Left hindlimb (tissue), 1 donor: Measurements from ENCODE around the gene BHLHE23.

Experiments used
- DNase-seq: peaks from one replicate; pipeline ENCODE4 v3.0.0-alpha.2; 2018

Gene BHLHE23

GRCh38 chr20:63024573-63025392 lies 18.0 kb upstream of the BHLHE23 start:
- no peak for DNase-seq

DNA sequence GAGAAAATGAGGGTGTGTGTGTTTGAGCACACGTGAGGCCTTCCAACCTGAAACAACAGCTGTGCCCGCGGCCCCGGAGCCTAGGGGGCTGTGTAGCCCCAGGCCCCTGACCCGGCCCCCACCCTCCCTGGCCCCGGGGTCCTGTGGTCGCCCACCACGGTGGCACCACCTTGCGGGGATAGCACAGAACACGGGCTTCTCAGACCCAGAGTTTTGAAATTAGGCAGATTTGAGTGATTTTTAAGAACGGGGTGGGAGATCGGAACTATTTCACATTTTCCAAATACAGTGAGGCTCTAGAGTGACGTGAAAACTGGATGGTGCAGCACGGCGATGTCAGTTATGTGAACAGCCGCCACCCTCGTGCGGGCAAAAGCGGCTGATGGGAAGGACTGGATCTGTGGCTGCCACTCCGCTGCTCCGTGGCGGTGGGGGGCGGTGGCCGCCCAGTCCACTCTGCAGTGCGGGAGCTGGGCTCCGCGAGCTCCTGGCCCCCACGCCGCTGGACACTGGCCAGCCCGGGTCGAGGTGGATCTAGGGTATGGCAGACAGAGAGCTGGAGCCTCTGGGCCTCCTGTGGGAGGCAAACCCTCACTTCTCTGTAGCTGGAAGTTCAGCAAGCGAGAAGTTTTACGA lies 17.3 kb upstream of the BHLHE23 start:
- no peak for DNase-seq

DNA sequence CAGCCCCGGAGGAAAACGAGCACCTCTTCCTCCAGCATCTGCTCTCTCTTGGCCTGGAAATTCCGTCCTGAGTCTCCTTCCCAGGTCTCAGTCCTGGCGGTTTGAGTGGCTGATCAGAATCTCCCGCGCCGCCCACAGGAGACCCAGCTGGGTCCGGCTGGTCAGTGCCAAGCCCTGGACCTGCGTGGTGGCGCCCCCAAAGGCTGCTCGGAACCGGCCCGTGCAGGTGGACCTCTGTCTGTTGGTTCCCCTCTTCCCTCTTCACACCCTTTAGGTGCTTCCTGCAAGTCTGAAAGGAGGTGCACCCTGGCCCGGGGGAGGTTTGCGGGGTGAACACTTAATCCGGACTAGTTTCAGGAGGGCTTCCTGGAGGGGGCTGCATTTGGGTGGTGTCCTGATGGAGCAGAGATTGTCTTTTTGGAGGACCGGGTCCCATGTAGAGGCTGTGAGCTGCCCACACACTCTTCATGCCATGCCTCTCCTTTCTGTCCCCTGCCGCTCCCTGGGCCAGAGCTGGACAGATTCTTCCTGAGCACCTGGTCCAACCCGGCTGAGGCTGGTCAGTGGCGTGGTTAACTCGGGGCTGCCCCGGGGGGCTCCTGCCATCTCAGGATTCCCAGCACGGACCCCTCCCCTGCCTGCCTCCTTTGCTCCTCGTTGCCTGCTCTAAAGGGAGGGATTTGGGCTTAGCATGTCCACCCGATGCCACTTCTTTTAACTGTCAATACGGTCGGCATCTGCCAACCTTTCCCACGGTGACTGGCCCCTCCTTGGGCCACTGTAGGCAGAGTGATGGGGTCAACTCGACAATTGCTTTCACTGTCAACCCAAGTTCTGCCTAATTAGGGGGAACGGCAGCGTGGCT lies 16.5 kb upstream of the BHLHE23 start:
- DNase-seq, result no peak

GRCh38 chr20:63022501-63022900 lies 15.7 kb upstream of the BHLHE23 start:
- no peak for DNase-seq

DNA sequence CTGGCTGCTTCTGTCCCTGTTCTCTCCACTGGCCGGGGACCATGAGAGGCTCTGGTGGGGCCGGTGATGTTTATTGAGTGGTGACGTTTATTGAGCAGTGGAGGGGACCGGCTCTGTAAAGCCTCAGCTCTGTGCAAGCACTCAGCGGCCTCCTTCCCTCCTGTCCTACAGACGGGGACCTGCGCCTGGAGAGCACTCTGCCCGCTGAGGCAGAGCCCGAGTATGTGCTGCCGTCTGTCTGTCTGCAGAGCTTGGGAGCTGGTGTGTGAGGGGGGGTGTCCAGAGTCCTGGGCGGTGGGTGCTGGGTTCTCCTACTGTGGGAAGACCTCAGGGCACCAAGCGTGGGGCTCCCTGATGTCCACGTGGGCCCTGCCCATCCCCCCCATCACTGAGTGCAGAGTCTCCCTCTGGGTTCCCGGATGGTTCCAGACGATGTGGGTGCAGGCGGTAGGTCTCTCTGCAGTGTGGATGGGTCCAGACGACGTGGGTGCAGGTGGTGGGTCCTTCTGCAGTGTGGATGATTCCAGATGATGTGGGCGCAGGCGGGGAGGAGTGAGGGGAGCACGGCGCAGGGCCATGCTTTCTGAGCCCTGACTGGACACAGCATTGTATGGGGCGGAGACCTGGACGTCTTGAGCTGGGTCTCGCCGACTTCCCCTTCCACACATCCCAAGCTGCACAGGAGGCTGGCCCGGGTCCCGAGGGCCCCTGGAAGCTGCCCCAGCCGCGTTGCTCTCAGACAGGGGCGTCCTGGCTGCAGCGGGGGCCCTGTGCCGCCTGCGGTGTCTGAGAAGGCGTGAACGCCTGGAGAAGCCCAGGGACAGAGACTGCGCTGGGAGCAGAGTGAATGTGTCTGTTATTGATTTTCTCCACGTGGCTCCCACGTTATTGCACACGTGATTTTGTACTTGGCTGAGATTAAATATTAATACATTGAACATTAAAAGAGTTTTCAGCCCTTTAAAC lies 14.9 kb upstream of the BHLHE23 start:
- no peak for DNase-seq

- DNase-seq, result no peak
These were observed 13.9 kb upstream of the BHLHE23 start for GRCh38 chr20:63020681-63021080.

DNA sequence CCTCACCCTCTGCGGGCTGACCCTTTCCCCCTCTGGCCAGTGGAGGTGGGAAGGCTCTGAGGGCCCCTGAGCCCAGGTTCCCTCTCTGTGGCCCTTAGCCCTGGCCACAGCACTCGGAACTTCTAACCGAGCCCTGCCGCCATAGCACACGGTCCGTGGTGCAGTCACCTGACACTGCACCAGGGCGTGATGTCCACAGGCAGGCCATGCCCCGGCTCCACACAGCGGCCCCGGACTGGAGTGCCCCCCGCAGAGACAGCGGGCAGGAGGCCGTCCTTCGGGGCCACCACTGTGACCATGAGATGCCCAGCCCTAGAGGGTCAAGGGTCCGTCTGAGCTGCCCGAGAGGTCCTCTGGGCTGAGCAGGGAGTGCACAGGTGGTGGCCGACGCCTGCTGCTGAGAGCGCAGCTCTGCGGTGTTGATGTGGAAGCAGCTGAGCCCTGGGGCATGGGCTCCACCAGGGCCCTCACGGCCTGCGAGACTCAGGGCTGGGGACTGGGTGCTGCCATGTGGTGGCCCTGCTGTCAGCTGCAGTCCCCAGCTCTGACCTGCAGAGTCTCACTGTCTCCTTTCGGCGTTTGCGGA lies 11.2 kb upstream of the BHLHE23 start:
- no peak for DNase-seq

DNA sequence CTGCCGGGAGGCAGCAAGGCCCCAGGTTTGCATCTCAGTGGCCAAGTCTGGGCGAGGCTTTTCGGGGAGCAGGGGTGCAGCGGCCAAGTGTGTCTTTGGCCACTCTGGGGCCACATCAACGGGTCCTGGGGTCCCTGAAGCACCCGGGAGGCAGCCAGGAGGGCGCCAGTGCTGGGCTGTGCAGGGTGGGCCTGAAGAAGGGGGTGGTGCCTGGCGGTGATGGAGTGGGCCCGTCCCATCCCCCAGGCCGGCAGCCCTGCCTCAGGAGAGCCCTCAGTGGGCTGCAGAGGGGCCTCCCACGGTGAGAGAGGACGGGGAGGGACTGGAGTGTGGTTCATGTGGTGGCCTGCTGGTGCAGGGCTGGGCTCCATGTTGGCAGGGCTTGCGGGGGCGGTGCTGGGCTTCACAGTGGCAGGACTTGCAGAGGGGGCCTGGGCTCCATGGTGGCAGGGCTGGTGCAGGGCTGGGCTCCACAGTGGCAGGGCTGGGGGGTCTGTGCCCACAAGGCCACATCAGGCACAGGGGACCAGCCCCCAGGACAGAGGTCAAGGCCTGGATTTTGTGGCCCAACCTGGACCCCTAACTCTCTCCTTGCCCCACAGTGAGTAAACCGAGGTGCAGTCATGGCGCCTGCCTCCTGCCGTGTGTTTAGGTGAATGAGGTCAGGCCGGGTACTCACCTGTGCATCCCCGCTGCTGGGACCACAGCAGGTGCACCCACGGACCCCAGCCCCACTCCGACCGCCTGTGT lies 10.5 kb upstream of the BHLHE23 start:
- no peak for DNase-seq

- DNase-seq, result no peak
These were observed 9.8 kb upstream of the BHLHE23 start for GRCh38 chr20:63016514-63017075.

DNA sequence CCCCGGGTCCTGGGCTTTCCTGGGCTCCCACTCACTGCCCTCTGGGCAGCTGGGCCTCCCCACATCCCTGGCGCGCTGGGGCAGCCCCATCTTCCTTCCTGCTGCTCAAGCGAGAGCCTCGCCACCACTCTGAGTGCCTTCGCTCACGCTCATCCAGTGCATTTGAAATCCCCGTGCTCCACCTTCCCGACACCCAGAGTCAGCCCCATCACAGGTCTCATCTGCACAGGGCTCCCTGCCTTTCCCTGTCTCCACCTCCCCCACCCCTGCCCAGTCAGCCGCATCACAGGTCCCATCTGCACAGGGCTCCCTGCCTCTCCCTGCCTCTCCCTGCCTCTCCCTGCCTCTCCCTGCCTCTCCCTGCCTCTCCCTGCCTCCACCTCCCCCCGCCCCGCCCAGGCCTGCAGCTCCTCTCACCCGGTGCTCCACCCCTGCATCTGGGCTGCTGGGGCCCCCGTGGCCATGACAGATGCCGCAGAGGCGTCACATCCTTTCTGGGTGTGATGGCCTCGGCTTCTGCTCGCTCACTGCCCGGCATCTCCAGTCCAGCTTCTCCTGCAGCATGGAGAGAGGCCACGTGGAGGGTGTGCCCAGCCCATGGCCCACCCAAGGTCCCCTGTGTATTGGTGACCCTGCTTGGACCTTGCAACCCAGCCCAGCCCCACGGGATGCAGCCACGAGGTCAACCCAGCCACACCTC lies 9.0 kb upstream of the BHLHE23 start:
- no peak for DNase-seq

- DNase-seq, result no peak
These were observed 8.4 kb upstream of the BHLHE23 start for GRCh38 chr20:63015147-63015661.

DNA sequence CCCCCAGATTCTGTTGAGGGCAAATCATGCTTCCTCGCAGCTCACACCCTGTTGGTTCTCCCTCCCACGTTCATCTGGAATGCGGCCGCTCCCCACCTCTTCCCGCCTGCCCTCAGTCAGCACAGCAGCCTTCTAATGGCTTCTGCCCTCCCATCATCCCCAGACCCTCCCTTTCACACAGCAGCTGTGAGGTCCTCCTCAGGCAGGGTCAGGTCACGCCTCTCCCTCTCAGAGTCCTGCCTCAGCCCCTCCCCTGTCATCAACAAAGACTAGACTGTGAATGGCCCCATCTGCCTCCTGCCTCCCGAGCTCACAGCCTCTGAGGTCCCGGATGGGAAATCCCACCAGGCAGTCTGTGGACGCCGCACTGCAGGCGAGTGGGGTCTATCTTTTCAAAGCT lies 7.9 kb upstream of the BHLHE23 start:
- DNase-seq, result no peak

DNA sequence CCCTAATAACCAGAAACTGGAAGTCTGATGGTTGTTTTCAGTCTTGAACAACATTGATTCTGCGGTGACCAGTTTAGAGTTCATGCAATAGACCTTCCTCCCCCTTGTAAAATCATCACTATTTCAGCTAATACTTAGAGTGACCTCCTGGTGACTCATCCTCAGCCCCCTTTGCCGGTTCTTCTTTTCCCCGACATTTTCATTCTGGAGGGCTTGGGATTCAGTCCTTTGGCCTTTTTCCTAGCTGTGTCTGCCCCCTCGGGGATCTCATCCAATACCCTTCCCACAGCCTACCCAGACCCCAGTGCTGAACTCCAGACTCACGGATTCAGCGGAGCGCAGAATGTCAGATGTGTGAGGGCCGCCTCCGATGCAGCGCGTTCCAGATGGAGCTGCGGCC lies 7.5 kb upstream of the BHLHE23 start:
- no peak for DNase-seq

DNA sequence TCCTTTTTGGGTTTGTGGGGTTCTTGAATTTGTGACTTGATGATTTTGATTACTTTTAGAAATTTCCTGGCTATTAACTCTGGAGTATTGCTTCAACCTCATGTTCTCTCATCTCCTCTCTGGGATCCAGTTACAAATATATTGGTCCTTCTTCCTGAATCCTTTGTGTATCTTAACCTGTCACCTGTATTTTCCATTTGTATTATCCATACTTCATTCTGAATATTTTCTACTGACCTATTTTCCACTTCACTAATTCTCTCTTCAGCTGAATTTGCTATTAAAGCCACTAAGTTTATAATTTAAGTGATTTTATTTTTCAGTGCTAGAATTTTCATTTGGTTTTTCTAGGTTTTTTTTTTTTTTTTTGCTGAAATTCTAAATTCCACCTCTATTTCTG lies 6.4 kb upstream of the BHLHE23 start:
- DNase-seq, result no peak

DNA sequence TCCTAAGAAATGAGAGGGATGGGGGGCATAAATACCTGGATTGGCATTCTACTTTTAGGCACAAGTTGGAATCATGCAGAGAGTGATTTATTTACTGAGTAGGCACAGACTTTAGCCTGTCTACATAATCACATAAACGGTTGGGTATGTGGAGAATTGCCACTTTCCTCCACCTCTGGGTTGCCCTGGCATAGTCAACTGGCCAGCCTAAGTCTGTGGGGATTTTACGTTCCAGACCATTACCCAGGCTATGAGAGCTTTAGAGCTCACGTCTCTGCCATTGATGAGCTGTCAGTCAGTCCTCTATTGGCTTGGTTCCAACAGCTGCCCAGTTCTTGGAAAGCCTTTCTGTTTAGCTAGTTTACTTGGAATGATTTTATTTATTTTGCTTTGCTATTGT lies 5.0 kb upstream of the BHLHE23 start:
- DNase-seq, result no peak

- no peak for DNase-seq
These were observed 3.4 kb upstream of the BHLHE23 start for GRCh38 chr20:63009988-63010769.

DNA sequence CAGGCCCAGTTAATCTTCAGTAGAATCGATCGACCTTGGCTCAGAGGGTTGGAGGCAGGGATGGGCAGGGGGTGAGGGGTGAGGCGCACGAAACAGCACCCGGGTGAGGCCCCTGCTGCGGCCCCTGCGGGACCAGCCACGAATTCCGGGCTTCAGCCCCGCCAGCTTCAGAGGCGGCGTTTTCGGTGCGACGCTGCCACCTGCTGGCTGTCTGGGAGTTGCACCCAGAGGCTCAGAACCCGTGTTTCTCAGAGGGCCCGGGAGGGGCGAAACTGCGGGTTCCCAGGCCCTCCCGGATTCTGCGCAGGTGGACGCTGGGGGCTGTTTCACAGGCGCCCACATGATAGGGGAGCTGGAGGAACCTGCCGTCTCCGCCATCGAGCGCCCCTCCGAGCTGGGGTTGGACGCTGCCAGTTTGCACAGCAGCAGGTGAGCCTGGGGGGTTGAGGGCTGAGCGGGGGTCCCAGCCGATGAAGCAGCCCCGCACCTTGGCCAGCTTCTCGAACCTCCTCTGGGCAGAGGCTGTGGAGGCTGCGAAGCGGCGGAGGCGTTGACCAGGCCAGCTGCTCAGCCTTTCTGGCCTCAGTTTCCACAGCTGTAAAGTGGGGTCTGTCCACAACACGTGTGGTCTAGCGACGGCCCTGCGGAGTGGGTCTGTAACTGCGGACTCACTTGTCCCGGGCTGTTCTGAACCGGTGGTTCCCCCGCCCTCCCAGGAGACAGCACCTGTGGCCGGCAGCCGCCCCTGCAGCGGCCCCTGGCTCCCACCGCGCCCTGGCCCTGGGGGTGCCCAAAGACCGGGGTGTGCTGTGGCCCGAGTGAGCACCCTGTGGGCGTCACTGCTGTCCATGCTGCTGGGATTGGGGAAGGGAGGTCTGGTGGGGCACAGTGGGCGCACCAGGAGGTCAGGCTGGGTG lies 2.5 kb upstream of the BHLHE23 start:
- DNase-seq, result peak; percentile 75

- DNase-seq, result no peak
These were observed 1.8 kb upstream of the BHLHE23 start for GRCh38 chr20:63008541-63009044.
